COLO668 (cell line): ENCODE results near the gene BABAM2.

Experiments used
- DNase-seq: peaks from one replicate; lab custom pipeline; 2025; ENCODE audit not compliant: unreplicated experiment; lab: John Stamatoyannopoulos, UW

Gene BABAM2

DNA sequence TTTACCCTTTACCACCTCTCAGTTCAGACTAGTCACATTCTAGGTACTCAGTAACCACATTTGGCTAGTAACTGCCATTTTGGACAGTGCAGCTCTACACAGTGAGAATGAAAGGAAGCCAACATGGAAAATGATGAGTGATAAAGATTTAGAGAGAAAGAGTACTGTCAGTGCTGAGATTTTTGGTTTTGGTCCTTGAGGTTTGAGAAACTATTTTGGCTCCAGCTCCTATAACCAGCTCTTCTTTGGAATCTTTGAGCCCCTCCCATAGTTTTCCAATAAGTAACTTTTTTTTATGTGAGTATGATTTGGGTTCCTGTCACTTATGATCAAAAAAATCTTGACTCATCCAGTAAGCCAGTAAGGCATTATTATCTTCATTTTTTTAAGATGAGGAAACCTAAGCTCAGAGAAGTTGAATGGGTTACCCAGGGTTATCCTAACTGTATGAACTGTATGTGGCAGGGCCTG lies 173.0 kb downstream of the BABAM2 start:
- DNase-seq, result no peak

DNA sequence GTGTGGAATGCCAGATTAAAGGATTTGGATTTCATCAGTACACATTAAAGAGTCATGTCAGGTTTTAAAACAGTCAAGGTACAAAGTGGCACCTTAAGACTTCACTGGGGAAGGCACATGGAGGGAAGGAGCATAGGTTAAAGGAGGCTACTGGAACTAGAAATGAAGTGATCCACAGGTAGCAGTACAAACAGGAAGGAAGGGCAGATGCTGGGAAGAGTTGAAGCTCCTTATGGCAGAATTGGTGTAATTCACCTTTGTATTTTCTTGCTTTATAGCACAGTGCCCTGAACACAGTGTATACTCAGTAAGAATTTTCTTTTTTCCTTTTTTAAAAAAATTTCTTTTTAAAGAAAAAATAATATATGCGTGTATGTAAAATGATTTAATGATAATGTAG lies 177.1 kb downstream of the BABAM2 start:
- no peak for DNase-seq

DNA sequence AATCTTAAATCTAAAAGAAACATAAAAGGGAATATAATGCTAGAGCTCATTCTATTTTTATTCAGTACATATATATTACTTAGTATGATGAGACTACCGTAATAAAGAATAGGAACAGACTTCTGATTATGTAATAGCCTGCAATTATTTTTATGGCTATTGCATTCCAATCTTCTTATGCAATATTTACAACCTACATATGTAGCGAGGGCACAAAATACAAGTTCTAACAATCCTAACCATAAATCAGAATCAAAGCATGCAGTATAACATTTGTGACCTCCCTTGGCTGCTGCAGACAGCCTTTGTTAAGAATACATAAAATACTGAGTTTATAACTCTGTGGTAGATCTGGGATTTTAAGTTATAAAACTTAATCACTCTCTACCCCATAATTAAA lies 177.6 kb downstream of the BABAM2 start:
- DNase-seq, result no peak

DNA sequence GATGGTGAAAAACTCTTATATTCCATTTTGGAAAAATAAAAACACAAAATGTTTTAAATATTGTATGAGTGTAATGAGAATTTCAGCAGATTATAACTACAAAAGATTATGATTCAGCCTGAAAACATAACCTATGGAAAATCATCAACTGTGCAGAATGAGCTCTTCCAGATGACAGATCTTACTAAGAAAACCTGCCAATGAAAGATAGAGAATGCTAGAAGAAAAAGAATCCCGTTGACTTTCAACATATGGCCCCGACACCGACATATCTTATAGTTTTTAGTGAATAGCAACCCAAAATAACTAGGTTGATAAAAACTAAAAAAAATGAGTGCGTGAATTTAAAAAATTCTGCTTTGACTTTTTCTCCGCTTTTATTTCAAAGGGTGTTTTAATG lies 178.0 kb downstream of the BABAM2 start:
- DNase-seq, result no peak

DNA sequence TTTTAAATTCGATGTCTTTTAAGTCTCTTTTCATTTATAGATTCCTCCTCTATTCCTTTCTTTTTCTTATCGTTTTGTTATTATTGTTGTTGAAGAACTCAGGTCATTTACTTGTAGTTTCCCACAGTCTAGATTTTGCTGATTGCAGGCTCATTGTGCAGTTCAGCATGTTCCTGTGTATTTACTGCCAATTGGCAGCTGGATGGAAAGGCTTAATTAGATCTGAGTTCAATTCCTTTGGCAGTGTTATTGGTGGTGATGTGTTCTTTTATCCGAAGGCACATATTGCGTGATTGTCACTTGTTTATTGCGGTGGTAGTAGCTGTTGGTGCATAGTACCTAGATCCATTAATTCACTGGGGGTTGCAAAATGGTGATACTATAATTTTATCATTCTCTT lies 180.7 kb downstream of the BABAM2 start:
- no peak for DNase-seq

DNA sequence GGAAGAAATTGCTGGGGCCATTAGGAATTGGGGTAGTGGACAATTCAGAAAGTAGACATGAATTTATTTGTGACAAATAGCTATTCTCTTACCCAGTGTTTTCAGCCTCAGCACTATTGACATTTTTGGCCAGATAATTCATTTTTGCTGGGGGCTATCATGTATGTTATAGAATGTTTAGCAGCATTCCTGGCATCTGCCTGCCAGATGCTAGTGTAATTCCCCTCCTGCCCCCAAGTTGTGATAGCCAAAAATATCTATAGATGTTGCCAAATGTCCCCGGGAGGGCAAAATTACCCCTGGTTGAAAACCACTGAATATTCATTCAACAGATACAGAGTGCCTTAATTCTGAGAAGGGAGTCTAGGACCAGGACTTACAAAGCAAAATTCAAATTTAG lies 183.6 kb downstream of the BABAM2 start:
- no peak for DNase-seq

DNA sequence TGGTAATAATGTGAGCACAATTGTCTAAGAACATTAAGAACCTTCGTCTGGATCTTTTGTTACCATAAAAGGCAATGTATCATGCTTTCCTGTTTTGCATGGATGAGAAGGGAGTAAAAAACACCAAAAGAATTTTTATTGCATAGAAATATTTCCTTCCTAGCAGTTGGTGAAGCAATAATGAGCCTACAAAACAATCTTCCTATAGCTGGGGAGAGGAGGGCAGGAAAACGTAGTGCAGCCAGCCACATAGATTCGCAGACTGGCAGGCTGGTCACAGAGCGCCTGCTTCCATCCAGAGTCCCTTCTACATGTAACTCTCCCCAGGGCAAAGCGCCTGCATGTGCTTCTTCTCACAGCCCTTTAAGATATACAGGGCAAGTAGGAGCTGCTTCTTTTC lies 190.4 kb downstream of the BABAM2 start:
- no peak for DNase-seq

DNA sequence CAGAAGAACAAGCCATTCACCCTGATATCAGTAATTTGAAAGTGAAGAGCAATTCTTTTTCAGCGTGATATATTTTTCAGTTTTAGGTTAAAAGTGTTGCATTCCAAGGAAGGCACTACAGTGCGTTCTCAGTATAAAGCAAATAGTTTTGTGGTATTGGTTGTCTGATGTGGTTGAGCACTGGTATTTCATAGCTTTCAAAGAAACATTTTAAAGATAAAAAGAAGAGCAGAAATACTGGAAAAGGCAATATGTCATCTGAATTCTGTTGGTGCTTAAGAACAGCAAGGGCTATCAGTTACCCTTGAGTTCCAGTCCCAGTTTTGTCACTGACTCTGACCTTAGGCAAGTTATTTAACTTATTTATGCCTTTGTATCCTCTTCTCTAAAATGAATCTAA lies 191.6 kb downstream of the BABAM2 start:
- DNase-seq, result no peak

DNA sequence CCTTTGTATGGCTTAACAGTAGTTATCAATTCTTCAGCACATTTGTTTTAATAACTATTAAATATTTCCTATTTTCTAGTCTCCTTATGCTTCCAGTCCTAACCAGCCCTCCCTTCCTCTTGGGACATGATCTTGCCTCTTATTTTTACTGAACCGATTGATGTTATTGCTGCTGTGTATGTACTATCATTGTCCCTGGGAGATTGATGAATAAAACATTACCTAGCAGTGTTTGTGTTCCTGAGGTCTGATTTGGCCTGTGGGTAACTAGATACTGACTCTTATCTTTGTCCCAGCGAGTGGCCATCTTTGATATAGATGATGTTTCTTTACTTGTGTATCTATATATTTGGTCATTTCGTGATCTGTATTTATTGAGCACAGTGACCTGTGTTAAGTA lies 192.9 kb downstream of the BABAM2 start:
- DNase-seq, result no peak

DNA sequence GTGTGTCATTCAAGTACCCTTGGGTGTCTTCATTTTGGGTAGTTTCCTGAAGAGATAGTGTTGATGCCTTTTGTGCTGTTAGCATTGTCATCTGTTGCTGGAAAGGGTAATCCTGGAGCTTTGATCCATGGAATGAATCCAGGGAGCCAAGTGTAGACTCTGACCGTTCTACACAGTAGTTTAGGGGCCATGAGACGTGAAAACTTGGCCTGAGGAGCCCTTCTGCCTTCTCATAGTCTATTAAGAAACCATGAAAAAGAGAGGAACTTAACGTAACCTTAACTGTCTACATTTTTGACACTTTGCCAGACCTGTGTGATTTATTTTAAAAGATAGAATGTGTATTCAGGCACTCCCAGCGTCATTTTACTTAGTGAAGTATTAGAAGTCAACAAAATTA lies 194.0 kb downstream of the BABAM2 start:
- no peak for DNase-seq

DNA sequence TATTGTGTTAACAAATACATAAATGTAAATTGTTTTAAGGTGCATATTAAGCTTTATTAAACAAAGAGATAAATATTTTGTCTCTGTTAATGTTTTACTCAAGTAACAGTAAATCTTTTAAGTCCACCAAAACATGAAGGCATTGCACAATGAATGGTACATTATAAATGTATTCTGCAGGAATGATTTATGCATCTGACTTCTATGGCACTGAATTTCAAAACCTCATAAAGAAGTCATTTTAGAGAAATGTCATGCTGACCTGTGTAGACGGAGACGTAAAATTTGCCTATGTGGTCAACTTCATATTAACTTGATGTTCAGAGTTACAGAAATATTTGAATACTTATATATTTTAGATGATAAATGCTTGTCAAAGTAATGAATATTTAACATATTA lies 194.7 kb downstream of the BABAM2 start:
- no peak for DNase-seq

DNA sequence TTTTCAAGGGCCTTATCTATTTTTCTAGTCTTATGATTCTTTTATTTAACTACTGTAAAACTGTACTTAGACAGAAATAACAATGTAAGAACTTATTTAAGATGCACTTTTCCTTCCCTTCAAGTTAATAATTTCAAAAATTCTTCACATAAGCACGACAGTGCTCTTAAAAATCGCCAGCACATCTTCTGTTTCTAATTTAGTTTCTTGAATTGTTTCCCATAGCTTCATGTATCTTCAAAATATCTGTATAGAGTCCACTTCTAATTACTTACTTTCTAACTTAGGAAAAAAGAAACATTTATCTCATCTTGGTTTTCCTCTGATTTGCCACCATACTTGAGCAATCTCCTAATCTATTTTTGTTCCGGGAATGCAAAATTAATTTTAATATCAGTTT lies 196.1 kb downstream of the BABAM2 start:
- DNase-seq, result no peak

DNA sequence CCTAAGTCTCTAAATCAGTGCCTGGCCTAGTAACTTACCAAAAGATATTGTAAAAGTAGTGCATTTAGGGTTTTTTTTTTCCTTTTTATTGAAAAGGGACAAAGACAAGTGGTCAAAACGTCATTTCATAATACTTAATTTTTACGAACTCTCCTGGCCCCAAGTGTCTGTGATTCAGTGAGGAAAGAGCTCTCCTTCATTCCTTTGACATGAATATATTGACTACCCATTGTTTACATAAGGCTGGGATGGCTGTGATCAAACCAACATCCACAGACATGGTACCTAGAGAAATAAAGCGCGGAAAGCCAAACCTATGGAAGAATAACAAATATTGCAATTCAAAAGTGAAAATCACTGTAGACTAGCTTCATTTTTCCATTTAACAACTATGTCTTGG lies 198.4 kb downstream of the BABAM2 start:
- DNase-seq, result no peak

DNA sequence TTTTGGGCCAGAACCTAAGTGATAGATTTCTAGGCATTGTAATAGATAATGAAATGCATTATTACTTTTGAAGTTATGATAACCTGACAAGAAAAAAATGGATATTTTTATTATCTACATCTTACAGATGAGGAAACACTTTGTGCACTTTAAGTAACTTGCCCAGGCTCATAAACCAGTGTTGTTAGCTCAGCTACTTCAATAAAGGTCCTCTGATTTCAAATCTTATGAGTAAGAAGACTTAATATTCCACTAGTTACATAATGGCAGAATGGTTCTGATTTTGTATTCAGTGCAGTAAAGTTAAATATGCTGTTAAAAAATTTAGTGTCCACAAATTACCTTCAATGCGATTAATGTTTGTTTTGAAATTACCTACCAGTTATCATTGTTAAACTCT lies 199.0 kb downstream of the BABAM2 start:
- DNase-seq, result no peak

DNA sequence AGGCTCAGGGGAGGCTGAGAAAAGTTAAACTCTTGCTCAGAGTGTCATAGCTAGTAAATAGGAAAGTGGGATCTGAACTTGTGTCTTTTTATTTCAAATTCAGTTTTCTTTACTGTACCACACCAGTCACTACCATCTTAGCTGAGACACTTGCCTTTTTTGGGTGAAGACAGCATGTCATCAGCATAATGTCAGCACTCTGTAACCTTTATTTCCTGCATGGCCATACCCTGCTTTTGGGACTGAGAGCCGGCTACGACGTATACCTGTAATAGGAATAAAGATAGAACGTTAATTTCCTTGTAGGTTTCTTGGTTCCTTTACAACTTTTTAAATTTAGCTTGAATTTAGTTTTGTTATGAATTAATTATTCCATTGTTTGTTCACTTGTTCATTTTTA lies 202.8 kb downstream of the BABAM2 start:
- DNase-seq, result no peak

DNA sequence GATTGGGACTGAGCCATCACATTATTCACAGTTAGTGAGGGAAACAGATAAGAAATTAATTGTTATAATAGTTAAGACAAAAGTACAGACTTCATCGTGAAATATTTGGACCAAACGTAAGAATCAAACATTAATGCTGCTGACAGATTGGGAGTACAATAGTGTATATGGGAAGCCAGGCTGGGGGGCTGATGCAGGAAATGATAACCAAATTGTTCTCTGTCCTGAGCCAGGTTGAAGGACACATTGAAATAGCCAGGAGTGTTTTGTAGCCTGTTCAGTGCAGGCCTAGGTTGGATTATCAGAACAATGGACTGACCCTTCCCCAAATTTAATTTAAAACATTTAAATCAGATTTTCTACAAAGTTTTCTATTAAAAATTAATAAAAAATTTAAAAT lies 203.2 kb downstream of the BABAM2 start:
- no peak for DNase-seq

DNA sequence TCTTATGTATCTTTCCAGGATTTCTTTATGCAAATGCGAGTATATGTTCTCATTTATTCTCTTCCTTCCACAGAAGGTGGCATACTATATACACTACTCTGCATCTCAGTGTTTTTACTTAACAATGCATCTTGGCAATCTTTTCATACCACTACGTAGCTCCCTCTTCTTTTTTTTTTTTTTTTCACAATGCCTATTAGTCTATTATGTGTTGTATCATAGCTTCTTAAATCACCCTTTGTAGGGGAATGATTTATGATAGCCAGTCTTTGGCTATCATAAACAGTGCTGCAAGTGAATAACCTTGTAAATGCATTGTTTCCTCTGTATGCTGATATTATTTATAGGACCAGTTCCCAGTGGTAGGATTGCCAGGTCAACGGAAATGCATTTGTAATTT lies 204.2 kb downstream of the BABAM2 start:
- no peak for DNase-seq

DNA sequence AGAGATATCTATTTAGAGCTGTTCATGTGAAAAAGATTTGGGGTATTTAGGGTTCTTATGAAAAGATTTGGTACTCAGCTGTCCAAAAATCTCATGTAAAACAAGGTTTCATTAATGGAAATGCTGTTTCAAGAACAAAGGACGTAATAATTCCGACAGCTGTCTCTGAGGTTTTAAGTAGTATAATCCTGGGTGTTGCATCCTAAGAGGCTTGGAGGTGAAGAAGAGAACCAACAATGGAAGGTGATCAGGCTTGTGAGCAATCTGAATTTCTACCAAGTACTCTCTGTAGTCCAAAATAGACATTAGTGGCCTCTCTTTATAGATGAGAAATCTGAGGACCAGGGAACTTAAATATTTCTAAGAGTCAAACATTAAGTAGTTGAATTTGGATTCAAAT lies 205.1 kb downstream of the BABAM2 start:
- no peak for DNase-seq

DNA sequence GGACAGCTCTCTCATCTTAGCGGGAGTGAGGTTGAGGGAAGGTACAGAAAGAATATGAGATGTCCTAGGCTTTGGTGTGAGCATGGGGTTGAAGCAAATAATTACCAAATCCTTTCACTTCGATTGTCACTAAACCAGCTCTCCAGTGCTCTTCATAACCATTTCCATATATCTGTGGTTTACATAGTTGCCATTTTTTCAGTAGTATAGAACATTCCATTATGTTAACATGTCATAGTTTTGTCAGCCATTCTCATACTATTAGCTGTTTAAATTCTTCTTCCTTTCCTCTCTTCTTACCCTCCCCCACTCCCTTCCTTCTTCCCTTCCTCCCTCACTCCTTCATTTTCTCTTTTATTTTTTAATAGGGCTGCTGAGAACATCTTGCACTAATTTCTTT lies 205.9 kb downstream of the BABAM2 start:
- DNase-seq, result no peak

DNA sequence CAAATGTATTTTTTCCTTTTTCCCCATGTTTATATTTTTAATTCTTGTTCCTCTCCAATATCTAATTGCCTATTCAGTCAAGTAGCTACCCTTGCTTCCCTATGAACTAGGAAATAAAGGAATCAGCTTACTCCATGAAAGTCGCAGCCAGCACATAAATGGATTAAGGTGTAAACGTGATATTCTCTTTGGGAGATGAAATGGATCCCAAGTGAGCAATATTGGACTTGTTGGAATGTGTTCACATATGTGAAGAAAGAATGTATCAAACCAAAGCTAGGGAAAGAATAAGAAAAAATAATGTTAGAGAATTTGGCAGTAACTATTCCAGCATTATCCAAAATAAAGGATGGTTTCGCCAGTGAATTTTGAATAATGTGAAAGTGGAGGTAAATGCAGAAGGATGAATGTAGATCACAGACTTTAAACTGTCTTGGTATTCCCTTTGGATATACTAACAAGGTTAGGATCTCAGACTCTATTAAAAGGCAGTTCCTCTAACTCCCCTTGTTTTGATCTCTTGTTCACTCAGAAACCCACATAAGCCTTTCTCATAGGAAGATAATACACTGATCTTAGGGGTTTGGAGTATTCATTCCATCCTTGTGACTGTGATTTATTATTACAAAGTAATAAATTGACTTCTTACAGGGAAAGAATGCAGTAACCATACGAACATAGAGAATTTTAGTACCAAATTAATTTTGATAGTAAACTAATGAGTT lies 208.1 kb downstream of the BABAM2 start:
- no peak for DNase-seq

DNA sequence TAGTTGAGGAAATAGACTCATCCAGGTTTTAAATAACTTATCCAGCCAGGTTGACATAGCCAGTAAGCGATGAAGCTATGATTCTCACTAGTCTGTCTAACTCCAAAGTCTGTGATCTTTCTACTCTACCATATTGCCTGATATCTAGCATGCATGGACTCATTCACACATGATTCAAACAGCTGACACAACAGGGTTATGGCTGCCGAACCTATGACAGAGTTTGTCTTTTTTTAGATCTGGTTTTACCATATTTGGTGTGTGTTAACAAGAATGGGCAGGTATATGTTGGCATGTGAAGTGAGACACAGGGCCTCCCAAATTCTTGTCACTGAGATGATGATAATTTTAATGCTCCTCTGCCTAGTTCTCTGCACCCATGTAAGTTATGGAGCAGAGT lies 210.6 kb downstream of the BABAM2 start:
- DNase-seq, result no peak

DNA sequence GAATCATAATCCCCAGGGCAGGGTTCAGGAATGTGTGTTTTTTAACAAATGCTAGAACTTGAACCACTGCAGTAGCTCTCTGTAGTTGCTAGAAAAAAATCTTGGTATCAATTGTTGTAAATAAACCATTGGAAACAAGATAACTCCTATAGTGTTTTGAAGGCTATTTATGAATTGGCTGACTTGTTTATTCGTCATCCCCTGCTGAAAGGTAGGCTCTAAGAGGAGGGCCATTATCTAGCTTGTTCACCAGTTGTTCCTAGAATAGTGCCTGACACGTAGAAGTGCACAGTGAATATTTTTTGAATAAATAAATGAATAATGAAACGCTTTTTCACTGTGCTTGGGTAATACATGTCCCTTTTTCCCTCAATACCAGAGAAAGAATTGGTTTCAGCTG lies 211.4 kb downstream of the BABAM2 start:
- no peak for DNase-seq

DNA sequence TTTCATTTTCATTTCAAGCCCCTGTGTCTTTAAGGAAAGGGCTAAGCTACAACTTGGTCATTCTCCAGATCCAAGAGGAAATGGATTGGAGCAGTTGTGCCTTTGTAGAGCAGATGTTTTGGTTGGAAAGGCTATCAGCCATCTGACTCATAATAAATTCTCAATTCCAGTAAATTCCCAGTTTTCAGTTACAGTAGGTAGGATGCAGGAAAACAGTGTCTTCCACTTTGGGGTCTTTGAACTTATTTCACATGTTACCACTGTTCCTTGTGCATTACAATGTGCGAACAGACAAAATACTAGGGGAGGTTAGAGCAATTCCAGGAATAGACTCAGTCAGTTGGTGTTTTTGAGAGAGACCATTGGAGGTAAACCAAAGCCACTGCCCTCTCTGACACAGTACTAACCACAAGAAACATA lies 211.9 kb downstream of the BABAM2 start:
- DNase-seq, result no peak
